Liver (tissue), 9 donors: ENCODE data around the gene SLC2A6. TPM values are rescaled to one million over a fixed set of nuclear protein-coding genes. Genes with fewer than 3 reads are reported as not detected.

Experiments
- DNase-seq: peaks from one replicate; pipeline ENCODE4 v3.0.0-alpha.2; 2017; ENCODE audit warnings: low spot score
- H3K27ac ChIP-seq, 2 donors: one replicate each; pipeline ENCODE4 v1.7.0; 2013; ENCODE audit warnings: inconsistent platforms in 2 of 2, low read length in 2 of 2, control low read depth in 1 of 2, low read depth in 1 of 2, mild to moderate bottlenecking in 1 of 2
- H3K27me3 ChIP-seq, 4 donors: one replicate each; pipeline versions ENCODE4 v1.6.1 to v1.7.0; 2013; ENCODE audit warnings: low read length in 3 of 4, inconsistent platforms in 1 of 4, mild to moderate bottlenecking in 1 of 4, moderate library complexity in 1 of 4; ENCODE audit not compliant: control insufficient read depth in 4 of 4, insufficient read depth in 4 of 4
- H3K36me3 ChIP-seq, 4 donors: one replicate each; pipeline versions ENCODE4 v1.6.1 to v1.7.0; 2013; ENCODE audit warnings: low read length in 3 of 4, mild to moderate bottlenecking in 3 of 4, low read depth in 1 of 4, moderate library complexity in 1 of 4; ENCODE audit not compliant: control insufficient read depth in 4 of 4, insufficient read depth in 3 of 4
- H3K4me1 ChIP-seq, 4 donors: one replicate each; pipeline versions ENCODE4 v1.6.1 to v1.7.0; 2013; ENCODE audit warnings: low read length in 3 of 4, mild to moderate bottlenecking in 3 of 4, moderate library complexity in 1 of 4; ENCODE audit not compliant: control insufficient read depth in 4 of 4, insufficient read depth in 4 of 4
- H3K4me3 ChIP-seq, 3 donors: one replicate each; pipeline versions ENCODE4 v1.6.1 to v1.7.0; 2013; ENCODE audit warnings: low read length in 3 of 3, control low read depth in 1 of 3, low read depth in 1 of 3, mild to moderate bottlenecking in 1 of 3
- H3K9ac ChIP-seq, 2 donors: one replicate each; pipeline ENCODE4 v1.7.0; 2013; ENCODE audit warnings: low read length in 2 of 2, mild to moderate bottlenecking in 2 of 2, moderate library complexity in 2 of 2, control low read depth in 1 of 2, low read depth in 1 of 2
- H3K9me3 ChIP-seq, 4 donors: one replicate each; pipeline versions ENCODE4 v1.6.1 to v1.7.0; 2013; ENCODE audit warnings: low read length in 3 of 4; ENCODE audit not compliant: control insufficient read depth in 4 of 4
- FOXA1 ChIP-seq: IDR thresholded peaks from 2 replicates; pipeline ENCODE4 v1.6.1; 2016; ENCODE audit warnings: antibody characterized with exemption
- FOXA2 ChIP-seq: IDR thresholded peaks from 2 replicates; pipeline ENCODE4 v1.6.1; 2016; ENCODE audit warnings: antibody characterized with exemption
- GABPA ChIP-seq, 2 donors: IDR thresholded peaks in 1 of 2; conservative IDR thresholded peaks in 1 of 2; 2 replicates each; pipeline ENCODE4 v1.6.1; 2016; ENCODE audit warnings: antibody characterized with exemption in 2 of 2, mild to moderate bottlenecking in 1 of 2, moderate library complexity in 1 of 2
- JUND ChIP-seq, 2 donors: IDR thresholded peaks; 2 replicates each; pipeline ENCODE4 v1.6.1; 2016; ENCODE audit warnings: antibody characterized with exemption in 2 of 2
- RAD21 ChIP-seq, 2 donors: IDR thresholded peaks; 2 replicates each; pipeline ENCODE4 v1.6.1; 2016; ENCODE audit warnings: antibody characterized with exemption in 2 of 2, mild to moderate bottlenecking in 2 of 2
- RXRA ChIP-seq, 2 donors: IDR thresholded peaks; 2 replicates each; pipeline ENCODE4 v1.6.1; 2017 to 2018; ENCODE audit warnings: antibody characterized with exemption in 2 of 2, mild to moderate bottlenecking in 1 of 2
- SP1 ChIP-seq: IDR thresholded peaks from 2 replicates; pipeline ENCODE4 v1.6.1; 2018; ENCODE audit warnings: antibody characterized with exemption, mild to moderate bottlenecking
- TAF1 ChIP-seq: conservative IDR thresholded peaks from 2 replicates; pipeline ENCODE4 v1.6.1; 2016; ENCODE audit warnings: antibody characterized with exemption, mild to moderate bottlenecking
- YY1 ChIP-seq: IDR thresholded peaks from 2 replicates; pipeline ENCODE4 v1.6.1; 2016; ENCODE audit warnings: antibody characterized with exemption, mild to moderate bottlenecking
- WGBS: extraction: QIAGEN DNeasy Blood & Tissue Kit; methylation state at CpG from one replicate; pipeline ENCODE4 v1.1.7; 2013; 5-methylcytosine and 5-hydroxymethylcytosine counted together
- polyA plus RNA-seq, 2 donors: library from polyadenylated mRNA; stranded (reverse) in 1 of 2; unstranded in 1 of 2; fragments of 200-250 nt in 1 of 2; fragments of >200 nt in 1 of 2; fragmentation: Nextera tagmentation in 1 of 2; extraction: Ambion mirVana in 1 of 2; gene quantifications; one replicate each; pipeline versions ENCODE4 v1.2.1 to v1.2.3, GENCODE V29; 2013 to 2015
- total RNA-seq, 2 donors: library from RNA; depleted of rRNA; stranded (reverse); fragments of >200 nt; gene quantifications; one replicate each; pipeline ENCODE4 v1.2.3, GENCODE V29; 2014
- TF ChIP-seq, protein P1 (sequence below): fragments of 150-350 bp; IDR thresholded peaks from 2 replicates; pipeline ENCODE4 v1.5.1; 2017; ENCODE audit warnings: improper control_type of control experiment, low read depth, low read length; ENCODE audit not compliant: missing input control
- TF ChIP-seq, protein P2 (sequence below): IDR thresholded peaks from 2 replicates; pipeline ENCODE4 v1.6.1; 2016; ENCODE audit warnings: antibody characterized with exemption
- TF ChIP-seq, protein P3 (sequence below): IDR thresholded peaks from 2 replicates; pipeline ENCODE4 v1.6.1; 2016; ENCODE audit warnings: antibody characterized with exemption
- TF ChIP-seq, protein P4 (sequence below): IDR thresholded peaks from 2 replicates; pipeline ENCODE4 v1.6.1; 2016; ENCODE audit warnings: antibody characterized with exemption, mild to moderate bottlenecking
- TF ChIP-seq, protein P5 (sequence below): IDR thresholded peaks from 2 replicates; pipeline ENCODE4 v1.6.1; 2016; ENCODE audit warnings: antibody characterized with exemption
- donor health status: healthy.
- donor health status: healthy.
- donor health status: healthy.
- donor health status: healthy.
- donor health status: healthy.

Gene SLC2A6
- total and polyA plus RNA-seq, 4 donors, result 1.7 to 3.9 (median 2.3) TPM

DNA sequence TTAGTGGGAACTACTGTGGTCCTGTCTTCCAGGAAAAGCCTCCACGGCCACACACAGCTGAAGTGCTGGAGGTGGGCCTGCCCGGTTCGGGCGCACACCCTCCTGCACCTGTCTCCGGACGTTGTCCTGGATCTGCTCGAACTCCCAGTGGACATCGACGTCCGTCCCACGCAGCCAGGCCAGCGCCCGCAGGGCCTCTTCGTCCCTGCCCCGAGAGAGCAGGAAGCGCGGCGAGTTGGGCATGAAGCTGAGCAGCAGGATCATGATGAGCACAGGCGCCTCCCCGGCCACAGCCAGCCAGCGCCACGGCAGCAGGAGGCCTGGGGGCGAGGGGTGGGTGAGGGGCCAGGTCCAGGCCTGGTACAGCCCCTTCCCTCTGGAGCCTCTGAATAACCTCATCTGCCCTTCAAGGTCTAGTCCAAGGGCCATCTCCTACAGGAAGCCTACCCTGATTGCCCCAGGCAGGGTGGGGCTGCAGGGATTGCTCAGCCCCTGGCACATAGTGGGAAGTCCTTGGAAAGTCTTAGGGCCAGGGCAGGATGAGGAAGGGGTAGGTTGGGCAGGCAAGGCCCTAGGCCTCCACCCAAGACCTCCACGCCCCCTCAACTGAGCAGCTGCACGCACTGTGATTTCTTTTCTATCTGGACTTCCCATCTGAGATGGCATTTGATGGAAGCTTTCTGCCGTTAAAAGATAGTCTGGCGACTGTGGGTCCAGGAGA is 3.4 kb downstream of the SLC2A6 start:
- Histone ChIP-seq H3K27ac (no peak overlapping the region), H3K4me3 (no peak overlapping the region), H3K9me3 (no peaks in the 10 kb centered on the region), H3K4me1 (peaks cover 0 to 25% (median 14%) of the 10 kb centered on the region in 4 donors), H3K27me3 (no peaks in the 10 kb centered on the region), H3K36me3 (no peaks in the 10 kb centered on the region), H3K9ac (no peak overlapping the region)
- DNase-seq, result no peak
- WGBS, result 94% methylated on average over 27 of the region's 27 CpGs
- TF ChIP-seq GABPA (IDR thresholded peaks at IDR 0.05 in 1 of 2, conservative IDR thresholded peaks at IDR 0.05 in 1 of 2) (no peak), FOXA1 (no peak), RAD21 (IDR thresholded peaks at IDR 0.05) (no peak), TAF1 (no peak), JUND (IDR thresholded peaks at IDR 0.05) (no peak)
- TF ChIP-seq, protein P1, sequence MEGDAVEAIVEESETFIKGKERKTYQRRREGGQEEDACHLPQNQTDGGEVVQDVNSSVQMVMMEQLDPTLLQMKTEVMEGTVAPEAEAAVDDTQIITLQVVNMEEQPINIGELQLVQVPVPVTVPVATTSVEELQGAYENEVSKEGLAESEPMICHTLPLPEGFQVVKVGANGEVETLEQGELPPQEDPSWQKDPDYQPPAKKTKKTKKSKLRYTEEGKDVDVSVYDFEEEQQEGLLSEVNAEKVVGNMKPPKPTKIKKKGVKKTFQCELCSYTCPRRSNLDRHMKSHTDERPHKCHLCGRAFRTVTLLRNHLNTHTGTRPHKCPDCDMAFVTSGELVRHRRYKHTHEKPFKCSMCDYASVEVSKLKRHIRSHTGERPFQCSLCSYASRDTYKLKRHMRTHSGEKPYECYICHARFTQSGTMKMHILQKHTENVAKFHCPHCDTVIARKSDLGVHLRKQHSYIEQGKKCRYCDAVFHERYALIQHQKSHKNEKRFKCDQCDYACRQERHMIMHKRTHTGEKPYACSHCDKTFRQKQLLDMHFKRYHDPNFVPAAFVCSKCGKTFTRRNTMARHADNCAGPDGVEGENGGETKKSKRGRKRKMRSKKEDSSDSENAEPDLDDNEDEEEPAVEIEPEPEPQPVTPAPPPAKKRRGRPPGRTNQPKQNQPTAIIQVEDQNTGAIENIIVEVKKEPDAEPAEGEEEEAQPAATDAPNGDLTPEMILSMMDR, result no peak
- TF ChIP-seq, protein P2, sequence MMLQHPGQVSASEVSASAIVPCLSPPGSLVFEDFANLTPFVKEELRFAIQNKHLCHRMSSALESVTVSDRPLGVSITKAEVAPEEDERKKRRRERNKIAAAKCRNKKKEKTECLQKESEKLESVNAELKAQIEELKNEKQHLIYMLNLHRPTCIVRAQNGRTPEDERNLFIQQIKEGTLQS, result no peak
- TF ChIP-seq, protein P3, sequence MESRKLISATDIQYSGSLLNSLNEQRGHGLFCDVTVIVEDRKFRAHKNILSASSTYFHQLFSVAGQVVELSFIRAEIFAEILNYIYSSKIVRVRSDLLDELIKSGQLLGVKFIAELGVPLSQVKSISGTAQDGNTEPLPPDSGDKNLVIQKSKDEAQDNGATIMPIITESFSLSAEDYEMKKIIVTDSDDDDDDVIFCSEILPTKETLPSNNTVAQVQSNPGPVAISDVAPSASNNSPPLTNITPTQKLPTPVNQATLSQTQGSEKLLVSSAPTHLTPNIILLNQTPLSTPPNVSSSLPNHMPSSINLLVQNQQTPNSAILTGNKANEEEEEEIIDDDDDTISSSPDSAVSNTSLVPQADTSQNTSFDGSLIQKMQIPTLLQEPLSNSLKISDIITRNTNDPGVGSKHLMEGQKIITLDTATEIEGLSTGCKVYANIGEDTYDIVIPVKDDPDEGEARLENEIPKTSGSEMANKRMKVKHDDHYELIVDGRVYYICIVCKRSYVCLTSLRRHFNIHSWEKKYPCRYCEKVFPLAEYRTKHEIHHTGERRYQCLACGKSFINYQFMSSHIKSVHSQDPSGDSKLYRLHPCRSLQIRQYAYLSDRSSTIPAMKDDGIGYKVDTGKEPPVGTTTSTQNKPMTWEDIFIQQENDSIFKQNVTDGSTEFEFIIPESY, result no peak

DNA sequence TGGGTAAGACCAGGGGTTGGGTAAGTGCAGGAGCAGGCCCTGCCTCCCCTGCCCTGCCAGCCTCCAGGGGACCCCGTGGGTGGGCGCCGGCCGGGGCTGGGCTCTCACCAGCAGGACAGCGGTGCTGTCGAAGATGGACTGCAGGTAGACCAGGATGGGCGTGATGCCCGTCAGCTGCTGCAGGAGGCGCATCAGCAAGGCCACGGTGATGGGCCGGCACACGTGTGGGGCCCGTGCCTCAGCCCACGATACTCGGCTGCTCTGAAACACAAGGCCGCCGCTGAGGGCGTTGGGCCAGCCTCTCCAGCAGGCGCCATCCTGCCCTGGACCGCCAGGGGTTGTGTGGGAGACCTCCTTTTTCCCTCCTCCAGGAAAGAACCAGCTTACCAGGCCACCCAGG is 4.0 kb downstream of the SLC2A6 start:
- TF ChIP-seq, protein P1, result no peak
- no peak for TF ChIP-seq FOXA2
- no peak for TF ChIP-seq YY1
- TF ChIP-seq, protein P4, sequence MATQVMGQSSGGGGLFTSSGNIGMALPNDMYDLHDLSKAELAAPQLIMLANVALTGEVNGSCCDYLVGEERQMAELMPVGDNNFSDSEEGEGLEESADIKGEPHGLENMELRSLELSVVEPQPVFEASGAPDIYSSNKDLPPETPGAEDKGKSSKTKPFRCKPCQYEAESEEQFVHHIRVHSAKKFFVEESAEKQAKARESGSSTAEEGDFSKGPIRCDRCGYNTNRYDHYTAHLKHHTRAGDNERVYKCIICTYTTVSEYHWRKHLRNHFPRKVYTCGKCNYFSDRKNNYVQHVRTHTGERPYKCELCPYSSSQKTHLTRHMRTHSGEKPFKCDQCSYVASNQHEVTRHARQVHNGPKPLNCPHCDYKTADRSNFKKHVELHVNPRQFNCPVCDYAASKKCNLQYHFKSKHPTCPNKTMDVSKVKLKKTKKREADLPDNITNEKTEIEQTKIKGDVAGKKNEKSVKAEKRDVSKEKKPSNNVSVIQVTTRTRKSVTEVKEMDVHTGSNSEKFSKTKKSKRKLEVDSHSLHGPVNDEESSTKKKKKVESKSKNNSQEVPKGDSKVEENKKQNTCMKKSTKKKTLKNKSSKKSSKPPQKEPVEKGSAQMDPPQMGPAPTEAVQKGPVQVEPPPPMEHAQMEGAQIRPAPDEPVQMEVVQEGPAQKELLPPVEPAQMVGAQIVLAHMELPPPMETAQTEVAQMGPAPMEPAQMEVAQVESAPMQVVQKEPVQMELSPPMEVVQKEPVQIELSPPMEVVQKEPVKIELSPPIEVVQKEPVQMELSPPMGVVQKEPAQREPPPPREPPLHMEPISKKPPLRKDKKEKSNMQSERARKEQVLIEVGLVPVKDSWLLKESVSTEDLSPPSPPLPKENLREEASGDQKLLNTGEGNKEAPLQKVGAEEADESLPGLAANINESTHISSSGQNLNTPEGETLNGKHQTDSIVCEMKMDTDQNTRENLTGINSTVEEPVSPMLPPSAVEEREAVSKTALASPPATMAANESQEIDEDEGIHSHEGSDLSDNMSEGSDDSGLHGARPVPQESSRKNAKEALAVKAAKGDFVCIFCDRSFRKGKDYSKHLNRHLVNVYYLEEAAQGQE, result no peak
- TF ChIP-seq, protein P5, sequence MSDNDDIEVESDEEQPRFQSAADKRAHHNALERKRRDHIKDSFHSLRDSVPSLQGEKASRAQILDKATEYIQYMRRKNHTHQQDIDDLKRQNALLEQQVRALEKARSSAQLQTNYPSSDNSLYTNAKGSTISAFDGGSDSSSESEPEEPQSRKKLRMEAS, result no peak
- no peak for TF ChIP-seq SP1
- TF ChIP-seq RXRA (IDR thresholded peaks at IDR 0.05), result no peak
- TF ChIP-seq FOXA1, result no peak
- no peak for TF ChIP-seq TAF1
- no peak for TF ChIP-seq GABPA (IDR thresholded peaks at IDR 0.05 in 1 of 2, conservative IDR thresholded peaks at IDR 0.05 in 1 of 2)
- TF ChIP-seq JUND (IDR thresholded peaks at IDR 0.05), result no peak
- WGBS, result 90% methylated on average over 20 of the region's 20 CpGs
- no peaks in the 10 kb centered on the region for H3K36me3 ChIP-seq
- H3K27me3 ChIP-seq, result no peaks in the 10 kb centered on the region
- no peak overlapping the region for H3K27ac ChIP-seq
- no peak overlapping the region for H3K4me3 ChIP-seq
- H3K9me3 ChIP-seq, result no peaks in the 10 kb centered on the region
- no peak for DNase-seq
- peaks cover 0 to 29% (median 15%) of the 10 kb centered on the region in 4 donors for H3K4me1 ChIP-seq
- H3K9ac ChIP-seq, result no peak overlapping the region
